Measurements from ENCODE around the gene SERTAD1.

Gene SERTAD1

DNA sequence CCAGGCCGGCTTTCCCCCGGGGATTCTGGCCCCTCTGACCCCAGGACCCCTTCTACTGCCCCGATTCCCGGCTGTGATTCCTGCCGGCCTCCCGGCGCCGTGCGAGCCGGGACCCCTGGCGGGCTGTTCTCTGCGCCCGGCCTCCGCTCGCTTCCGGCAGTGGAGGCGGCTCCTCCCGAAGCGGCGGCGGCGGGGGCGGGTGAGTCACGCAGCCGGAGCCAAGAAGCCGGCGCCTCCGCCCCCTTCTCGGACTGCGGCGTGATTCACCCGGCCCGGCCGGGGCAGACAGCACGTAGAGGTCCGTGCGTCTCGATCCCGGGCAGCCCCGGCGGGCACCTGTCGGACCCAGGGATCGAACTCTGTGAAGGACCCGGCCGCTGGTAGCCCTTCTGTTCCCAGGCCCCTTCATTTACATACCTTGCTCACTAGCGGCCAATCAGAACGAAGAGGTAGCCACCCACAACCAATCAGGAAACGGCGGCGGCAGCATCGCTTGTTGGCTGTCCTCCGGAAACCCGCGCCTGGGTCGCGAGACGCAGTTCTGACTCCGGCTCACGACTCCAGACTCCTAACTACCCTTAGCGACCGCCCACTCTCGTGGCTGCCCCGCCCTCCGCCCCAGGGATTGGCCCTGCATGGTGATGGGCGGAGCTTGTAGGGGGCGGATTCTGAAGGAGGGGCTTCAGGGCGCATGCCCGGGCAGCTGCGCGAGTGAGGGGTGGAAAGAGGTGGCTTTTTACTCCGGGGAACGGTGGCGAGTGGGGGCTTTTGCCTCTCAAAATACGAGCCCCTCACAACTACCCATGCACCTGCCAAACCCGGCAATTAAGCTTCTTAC is at the start of gene SERTAD1:
SERTAD1 (minus strand) TSS at position 543 of the 838 bp plus-strand sequence. CDS start 2,446 bp downstream, outside the sequence.
- no peaks in the 10 kb centered on the region for H3K9me3 ChIP-seq (ENCODE audit: low read depth, low read length)
- peak within 1 kb of the TSS; percentile 78; the same call in 1 of the 2 replicates for H3K27ac ChIP-seq
- peak within 1 kb of the TSS; percentile 80 for H3K9ac ChIP-seq (ENCODE audit: insufficient read length)
- peak within 1 kb of the TSS; percentile 92 for H3K4me3 ChIP-seq
- peak; percentile 92 for DNase-seq (ENCODE audit: low read depth, low spot score)
- H3K36me3 ChIP-seq (ENCODE audit: insufficient read depth, low read length), result peaks cover 6% of the 10 kb centered on the region; the same call in 1 of the 2 replicates
- TF ChIP-seq FOXP2 (optimal IDR thresholded peaks at IDR 0.05; ENCODE audit: control extremely low read depth, extremely low read length, insufficient read depth), result no peak
- no peak for TF ChIP-seq EZH2 (IDR thresholded peaks at IDR 0.05)
- TF ChIP-seq POLR2AphosphoS5 (IDR thresholded peaks at IDR 0.05; ENCODE audit: borderline replicate concordance, low read depth, low read length), result peak; percentile 98

- Histone ChIP-seq H3K9ac (ENCODE audit: insufficient read length) (no peak overlapping the region), H3K27ac (no peak overlapping the region), H3K9me3 (ENCODE audit: low read depth, low read length) (no peaks in the 10 kb centered on the region), H3K36me3 (ENCODE audit: insufficient read depth, low read length) (no peaks in the 10 kb centered on the region), H3K4me3 (no peak overlapping the region)
- no peak for TF ChIP-seq EZH2 (IDR thresholded peaks at IDR 0.05)
- no peak for TF ChIP-seq FOXP2 (optimal IDR thresholded peaks at IDR 0.05; ENCODE audit: control extremely low read depth, extremely low read length, insufficient read depth)
- no peak for TF ChIP-seq POLR2AphosphoS5 (IDR thresholded peaks at IDR 0.05; ENCODE audit: borderline replicate concordance, low read depth, low read length)
- no peak for DNase-seq (ENCODE audit: low read depth, low spot score)
These were observed 48.9 kb upstream of the SERTAD1 start for GRCh38 chr19:40474737-40475136.

DNA sequence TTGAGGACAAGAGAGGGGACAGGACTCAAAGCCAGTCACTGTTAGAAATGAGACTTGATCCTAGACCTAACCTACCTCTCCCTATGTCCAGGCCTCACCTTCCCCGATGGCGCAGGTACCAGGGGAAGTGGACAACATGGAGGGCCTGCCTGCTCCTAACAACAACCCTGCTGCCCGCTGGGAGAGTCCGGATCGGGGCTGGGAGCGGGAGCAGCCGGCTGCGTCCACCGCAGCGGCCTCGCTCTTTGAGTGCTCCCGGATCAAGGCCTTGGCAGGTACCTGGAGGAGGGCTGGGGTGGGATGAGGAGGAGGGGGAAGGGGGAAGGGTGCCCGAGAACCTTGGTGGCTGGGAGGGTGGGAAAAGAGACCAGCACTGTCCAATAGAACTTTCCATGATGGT is 46.7 kb upstream of the SERTAD1 start:
- Histone ChIP-seq H3K27ac (no peak overlapping the region), H3K4me3 (no peak overlapping the region), H3K36me3 (ENCODE audit: insufficient read depth, low read length) (no peaks in the 10 kb centered on the region), H3K9me3 (ENCODE audit: low read depth, low read length) (no peaks in the 10 kb centered on the region), H3K9ac (ENCODE audit: insufficient read length) (no peak overlapping the region)
- DNase-seq (ENCODE audit: low read depth, low spot score), result no peak
- no peak for TF ChIP-seq POLR2AphosphoS5 (IDR thresholded peaks at IDR 0.05; ENCODE audit: borderline replicate concordance, low read depth, low read length)
- no peak for TF ChIP-seq FOXP2 (optimal IDR thresholded peaks at IDR 0.05; ENCODE audit: control extremely low read depth, extremely low read length, insufficient read depth)
- TF ChIP-seq EZH2 (IDR thresholded peaks at IDR 0.05), result no peak

DNA sequence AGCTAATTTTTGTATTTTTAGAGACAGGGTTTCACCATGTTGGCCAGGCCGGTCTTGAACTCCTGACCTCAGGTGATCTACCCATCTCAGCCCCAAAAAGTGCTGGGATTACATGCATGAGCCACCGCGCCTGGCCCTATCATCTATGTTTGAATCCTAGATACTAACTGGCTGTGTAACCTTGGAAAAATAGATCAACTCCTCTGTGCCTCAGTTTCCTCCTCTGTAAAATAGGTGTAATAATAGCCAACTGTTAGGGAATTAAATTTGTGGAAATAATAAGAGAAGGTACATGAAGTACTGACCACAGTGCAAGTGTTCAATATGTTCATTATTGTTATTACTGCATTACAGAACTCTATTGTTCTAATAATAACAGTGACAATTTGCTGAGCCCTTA is 45.3 kb upstream of the SERTAD1 start:
- no peak overlapping the region for H3K27ac ChIP-seq
- H3K9me3 ChIP-seq (ENCODE audit: low read depth, low read length), result no peaks in the 10 kb centered on the region
- DNase-seq (ENCODE audit: low read depth, low spot score), result no peak
- H3K4me3 ChIP-seq, result no peak overlapping the region
- TF ChIP-seq EZH2 (IDR thresholded peaks at IDR 0.05) (no peak), POLR2AphosphoS5 (IDR thresholded peaks at IDR 0.05; ENCODE audit: borderline replicate concordance, low read depth, low read length) (no peak), FOXP2 (optimal IDR thresholded peaks at IDR 0.05; ENCODE audit: control extremely low read depth, extremely low read length, insufficient read depth) (no peak)
- H3K36me3 ChIP-seq (ENCODE audit: insufficient read depth, low read length), result no peaks in the 10 kb centered on the region
- no peak overlapping the region for H3K9ac ChIP-seq (ENCODE audit: insufficient read length)

- no peak for DNase-seq (ENCODE audit: low read depth, low spot score)
- H3K9ac ChIP-seq (ENCODE audit: insufficient read length), result no peak overlapping the region
These were observed 43.2 kb upstream of the SERTAD1 start for GRCh38 chr19:40469011-40469410.

DNA sequence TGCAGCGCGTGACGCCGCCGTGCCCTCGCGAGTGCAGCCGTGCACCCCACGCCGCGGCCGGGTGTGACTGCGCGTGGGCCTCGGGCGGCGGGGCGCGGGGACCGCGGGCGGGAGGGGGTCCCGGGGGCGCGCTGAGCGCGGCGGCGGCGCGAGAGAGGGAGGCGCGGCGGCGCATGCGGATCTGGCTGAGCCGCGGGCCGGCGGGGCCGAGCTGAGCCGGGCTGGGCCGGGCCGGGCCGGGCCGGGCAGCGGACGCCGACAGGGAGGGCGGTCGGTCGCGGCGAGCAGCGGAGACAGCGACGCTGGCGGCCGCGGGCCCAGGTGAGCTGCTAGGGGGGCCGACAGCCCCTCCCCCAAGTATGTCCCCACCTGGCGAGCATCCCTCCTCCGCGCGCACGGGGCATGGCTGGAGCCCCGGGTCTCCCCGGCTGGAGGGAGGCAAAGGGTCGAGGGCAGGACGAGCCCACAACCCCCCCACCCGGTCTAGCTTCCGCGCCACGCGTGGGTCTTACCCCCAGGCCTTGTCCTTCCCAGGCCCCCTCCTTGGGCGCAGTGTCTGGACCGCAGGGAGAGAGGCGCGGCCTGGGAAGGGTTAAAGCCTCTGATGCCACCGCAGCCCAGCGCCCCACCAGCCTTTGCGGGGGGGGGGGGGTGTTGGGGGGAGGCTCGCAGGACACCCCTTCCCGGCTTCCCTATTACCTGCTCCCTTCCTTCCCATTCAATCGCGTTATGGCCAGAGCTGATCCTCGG is 41.4 kb upstream of the SERTAD1 start, which contains the start of gene SPTBN4:
SPTBN4 (plus strand) TSS at position 17 of the 750 bp plus-strand sequence. CDS start 5,621 bp downstream, outside the sequence.
- no peak for DNase-seq (ENCODE audit: low read depth, low spot score)
- Histone ChIP-seq H3K9me3 (ENCODE audit: low read depth, low read length) (no peaks in the 10 kb centered on the region), H3K27ac (no peak within 1 kb of the TSS), H3K36me3 (ENCODE audit: insufficient read depth, low read length) (no peaks in the 10 kb centered on the region), H3K4me3 (peak within 1 kb of the TSS; percentile 89), H3K9ac (ENCODE audit: insufficient read length) (no peak within 1 kb of the TSS)
- TF ChIP-seq FOXP2 (optimal IDR thresholded peaks at IDR 0.05; ENCODE audit: control extremely low read depth, extremely low read length, insufficient read depth) (no peak), POLR2AphosphoS5 (IDR thresholded peaks at IDR 0.05; ENCODE audit: borderline replicate concordance, low read depth, low read length) (no peak), EZH2 (IDR thresholded peaks at IDR 0.05) (no peak)

More at GRCh38 chr19:40469011-40469410, 43.2 kb upstream of the SERTAD1 start:
- H3K36me3 ChIP-seq (ENCODE audit: insufficient read depth, low read length), result no peaks in the 10 kb centered on the region
- no peak for TF ChIP-seq POLR2AphosphoS5 (IDR thresholded peaks at IDR 0.05; ENCODE audit: borderline replicate concordance, low read depth, low read length)
- no peak for TF ChIP-seq FOXP2 (optimal IDR thresholded peaks at IDR 0.05; ENCODE audit: control extremely low read depth, extremely low read length, insufficient read depth)
- TF ChIP-seq EZH2 (IDR thresholded peaks at IDR 0.05), result no peak
- no peak overlapping the region for H3K27ac ChIP-seq
- H3K4me3 ChIP-seq, result no peak overlapping the region
- no peaks in the 10 kb centered on the region for H3K9me3 ChIP-seq (ENCODE audit: low read depth, low read length)

DNA sequence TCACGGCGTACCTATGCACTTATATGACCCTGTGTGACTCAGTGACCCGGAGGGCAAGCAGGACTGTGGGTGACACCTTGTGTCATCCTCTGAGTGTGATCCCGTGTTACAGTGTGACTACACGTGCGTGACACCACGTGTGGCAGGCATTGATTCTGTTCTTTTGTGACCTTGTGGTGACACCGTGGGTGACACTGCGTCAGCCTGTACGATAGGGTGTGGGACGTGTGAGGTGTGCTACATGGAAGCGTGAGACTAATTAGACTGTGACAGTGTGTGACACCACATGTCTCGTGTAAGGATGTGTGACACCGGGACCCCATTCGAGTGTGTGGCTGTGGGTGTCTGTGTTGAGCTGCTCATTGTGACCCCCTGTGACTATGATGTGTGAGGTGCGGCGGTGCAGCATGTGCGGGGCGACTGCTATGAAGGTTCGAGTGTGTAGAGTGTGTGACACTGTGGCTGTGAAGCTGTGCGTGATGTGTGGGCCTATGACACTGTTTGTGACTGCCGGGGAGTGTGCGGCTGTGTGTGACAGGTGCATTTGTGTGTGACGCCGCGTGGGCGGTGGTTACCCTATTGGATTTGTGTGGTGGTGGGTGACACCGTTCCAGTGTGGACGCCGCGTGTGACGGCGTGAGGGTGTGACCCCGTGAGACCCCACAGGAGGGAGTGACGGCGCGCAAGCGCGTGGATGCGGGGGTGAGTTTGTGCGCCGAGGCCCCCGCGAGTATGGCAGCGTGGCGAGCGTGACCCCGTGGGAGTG is 40.6 kb upstream of the SERTAD1 start:
- Histone ChIP-seq H3K9ac (ENCODE audit: insufficient read length) (no peak overlapping the region), H3K4me3 (peak overlapping the region; percentile 89), H3K9me3 (ENCODE audit: low read depth, low read length) (no peaks in the 10 kb centered on the region), H3K27ac (no peak overlapping the region), H3K36me3 (ENCODE audit: insufficient read depth, low read length) (no peaks in the 10 kb centered on the region)
- TF ChIP-seq FOXP2 (optimal IDR thresholded peaks at IDR 0.05; ENCODE audit: control extremely low read depth, extremely low read length, insufficient read depth) (no peak), EZH2 (IDR thresholded peaks at IDR 0.05) (no peak), POLR2AphosphoS5 (IDR thresholded peaks at IDR 0.05; ENCODE audit: borderline replicate concordance, low read depth, low read length) (no peak)
- no peak for DNase-seq (ENCODE audit: low read depth, low spot score)

Measured in SK-N-MC (cell line).